OCI-LY7 (cell line): Measurements from ENCODE around the gene TIFAB.

Experiments
- EZH2phosphoT487 ChIP-seq: fragments of 200-600 bp; sonication (generic); IDR thresholded peaks from 2 replicates; pipeline ENCODE4 v1.6.1; 2018; ENCODE audit warnings: low read depth, borderline replicate concordance, mild to moderate bottlenecking, mixed run types, antibody characterized with exemption, low read length, moderate library complexity, mixed read lengths
- TF ChIP-seq, protein P1 (sequence below): fragments of 200-600 bp; sonication (generic); conservative IDR thresholded peaks from 2 replicates; pipeline ENCODE4 v1.5.1; 2014; ENCODE audit warnings: mild to moderate bottlenecking, antibody characterized with exemption, low read length, moderate library complexity, mixed read lengths

- TF ChIP-seq, protein P1, sequence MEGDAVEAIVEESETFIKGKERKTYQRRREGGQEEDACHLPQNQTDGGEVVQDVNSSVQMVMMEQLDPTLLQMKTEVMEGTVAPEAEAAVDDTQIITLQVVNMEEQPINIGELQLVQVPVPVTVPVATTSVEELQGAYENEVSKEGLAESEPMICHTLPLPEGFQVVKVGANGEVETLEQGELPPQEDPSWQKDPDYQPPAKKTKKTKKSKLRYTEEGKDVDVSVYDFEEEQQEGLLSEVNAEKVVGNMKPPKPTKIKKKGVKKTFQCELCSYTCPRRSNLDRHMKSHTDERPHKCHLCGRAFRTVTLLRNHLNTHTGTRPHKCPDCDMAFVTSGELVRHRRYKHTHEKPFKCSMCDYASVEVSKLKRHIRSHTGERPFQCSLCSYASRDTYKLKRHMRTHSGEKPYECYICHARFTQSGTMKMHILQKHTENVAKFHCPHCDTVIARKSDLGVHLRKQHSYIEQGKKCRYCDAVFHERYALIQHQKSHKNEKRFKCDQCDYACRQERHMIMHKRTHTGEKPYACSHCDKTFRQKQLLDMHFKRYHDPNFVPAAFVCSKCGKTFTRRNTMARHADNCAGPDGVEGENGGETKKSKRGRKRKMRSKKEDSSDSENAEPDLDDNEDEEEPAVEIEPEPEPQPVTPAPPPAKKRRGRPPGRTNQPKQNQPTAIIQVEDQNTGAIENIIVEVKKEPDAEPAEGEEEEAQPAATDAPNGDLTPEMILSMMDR = no peak
- TF ChIP-seq EZH2phosphoT487 = no peak
These were observed 5.9 kb downstream of the TIFAB start for GRCh38 chr5:135446206-135446605.
